ENCODE results near the gene ZNF546.
"Not testable (repeated sequence)": the region's sequence is repeated elsewhere in the genome, so short reads cannot be mapped to it uniquely, and the experiment has no call there.

The ZNF546 gene

GRCh38 chr19:40023969-40024368 lies 27.1 kb downstream of the ZNF546 start:
- no peak for DNase-seq (ENCODE audit: low read depth)
- H3K4me3 ChIP-seq (ENCODE audit: control insufficient read depth, low read depth, low read length): no peak overlapping the region
- no peak for TF ChIP-seq CTCF (conservative IDR thresholded peaks at IDR 0.05; ENCODE audit: control insufficient read depth, insufficient read depth, low read depth, low read length)

GRCh38 chr19:40025938-40026596 lies 29.2 kb downstream of the ZNF546 start:
- DNase-seq (ENCODE audit: low read depth): no peak
- no peak for TF ChIP-seq CTCF (conservative IDR thresholded peaks at IDR 0.05; ENCODE audit: control insufficient read depth, insufficient read depth, low read depth, low read length)
- no peak overlapping the region for H3K4me3 ChIP-seq (ENCODE audit: control insufficient read depth, low read depth, low read length)

GRCh38 chr19:40026597-40026970 lies 29.7 kb downstream of the ZNF546 start:
- no peak for DNase-seq (ENCODE audit: low read depth)
- H3K4me3 ChIP-seq (ENCODE audit: control insufficient read depth, low read depth, low read length): no peak overlapping the region
- no peak for TF ChIP-seq CTCF (conservative IDR thresholded peaks at IDR 0.05; ENCODE audit: control insufficient read depth, insufficient read depth, low read depth, low read length)

- H3K4me3 ChIP-seq (ENCODE audit: control insufficient read depth, low read depth, low read length): no peak overlapping the region
- no peak for DNase-seq (ENCODE audit: low read depth)
- TF ChIP-seq CTCF (conservative IDR thresholded peaks at IDR 0.05; ENCODE audit: control insufficient read depth, insufficient read depth, low read depth, low read length): no peak
These were observed 37.2 kb downstream of the ZNF546 start for GRCh38 chr19:40033989-40034560.

GRCh38 chr19:40035996-40036395 lies 39.1 kb downstream of the ZNF546 start:
- H3K4me3 ChIP-seq (ENCODE audit: control insufficient read depth, low read depth, low read length): no peak overlapping the region
- no peak for DNase-seq (ENCODE audit: low read depth)
- no peak for TF ChIP-seq CTCF (conservative IDR thresholded peaks at IDR 0.05; ENCODE audit: control insufficient read depth, insufficient read depth, low read depth, low read length)

- not testable (repeated sequence) for DNase-seq (ENCODE audit: low read depth); H3K4me3 ChIP-seq (ENCODE audit: control insufficient read depth, low read depth, low read length)
These were observed 41.2 kb downstream of the ZNF546 start for GRCh38 chr19:40038047-40038446.

GRCh38 chr19:40041718-40042117 lies 44.9 kb downstream of the ZNF546 start:
- not testable (repeated sequence) for DNase-seq (ENCODE audit: low read depth); H3K4me3 ChIP-seq (ENCODE audit: control insufficient read depth, low read depth, low read length)

- no peak overlapping the region for H3K4me3 ChIP-seq (ENCODE audit: control insufficient read depth, low read depth, low read length)
- TF ChIP-seq CTCF (conservative IDR thresholded peaks at IDR 0.05; ENCODE audit: control insufficient read depth, insufficient read depth, low read depth, low read length): no peak
- no peak for DNase-seq (ENCODE audit: low read depth)
These were observed 56.6 kb downstream of the ZNF546 start for GRCh38 chr19:40053491-40053890.

Measured in fibroblast of mammary gland (primary cell).